K562 (cell line): ENCODE measurements around the gene RTF1.
A peak's percentile ranks its signal among the peaks of the same experiment; 100 is the strongest.

ENCODE experiments used
- BRD4 ChIP-seq: fragments of 200-600 bp; sonication (generic); IDR thresholded peaks from 2 replicates; pipeline ENCODE4 v1.6.1; 2017; ENCODE audit warnings: inconsistent platforms
- CEBPB ChIP-seq: fragments of 450-650 bp; IDR thresholded peaks from 2 replicates; pipeline ENCODE4 v1.6.1; 2016; ENCODE audit warnings: missing genetic modification characterization, missing compliant biosample characterization
- CTCF ChIP-seq, 3 experiments: IDR thresholded peaks in 2 of 3; conservative IDR thresholded peaks in 1 of 3; 2 replicates each; pipeline ENCODE4 v1.5.1; 2011 to 2012; ENCODE audit warnings: low read length in 3 of 3, mild to moderate bottlenecking in 3 of 3, control low read depth in 2 of 3, improper control_type of control experiment in 1 of 3, inconsistent platforms in 1 of 3, low read depth in 1 of 3, mixed read lengths in 1 of 3, moderate library complexity in 1 of 3; ENCODE audit not compliant: insufficient read depth in 2 of 3
- GABPA ChIP-seq: fragments of 200-800 bp; sonication (Bioruptor generic); conservative IDR thresholded peaks from 2 replicates; pipeline ENCODE4 v1.6.1; 2016; ENCODE audit warnings: low read depth, missing genetic modification characterization, missing compliant biosample characterization
- GTF3C2 ChIP-seq: IDR thresholded peaks from 3 replicates; pipeline ENCODE4 v1.6.1; 2011; ENCODE audit warnings: borderline replicate concordance, mild to moderate bottlenecking, moderate library complexity; ENCODE audit not compliant: insufficient read length; ENCODE audit errors: extremely low read depth
- IFI16 ChIP-seq: fragments of 250-450 bp; sonication (Bioruptor Pico); IDR thresholded peaks from 2 replicates; pipeline ENCODE4 v2.1.2; 2022; ENCODE audit warnings: mild to moderate bottlenecking, inconsistent platforms
- MAFK ChIP-seq: IDR thresholded peaks from 2 replicates; pipeline ENCODE4 v1.6.1; 2011; ENCODE audit warnings: low read length, improper control_type of control experiment
- MNT ChIP-seq, 2 experiments: fragments of 450-650 bp; conservative IDR thresholded peaks; 2 replicates each; pipeline ENCODE4 v1.6.1; 2017; ENCODE audit warnings: mild to moderate bottlenecking in 2 of 2, moderate library complexity in 2 of 2
- OTX1 ChIP-seq: fragments of 450-650 bp; formaldehyde crosslinking; IDR thresholded peaks from 2 replicates; pipeline ENCODE4 v1.4.0; 2022; ENCODE audit warnings: mild to moderate bottlenecking
- RAD21 ChIP-seq, 2 experiments: fragments of 250-450 bp in 1 of 2; fragments of 450-650 bp in 1 of 2; sonication (Bioruptor Pico) in 1 of 2; formaldehyde crosslinking in 1 of 2; IDR thresholded peaks in 1 of 2; conservative IDR thresholded peaks in 1 of 2; 2 replicates each; pipeline versions ENCODE4 v1.4.0 to v1.8.0; 2020 to 2022; ENCODE audit warnings: mild to moderate bottlenecking in 2 of 2, moderate library complexity in 1 of 2
- USF2 ChIP-seq: sonication (generic); formaldehyde crosslinking; IDR thresholded peaks from 2 replicates; pipeline ENCODE4 v1.5.0; 2020; ENCODE audit warnings: missing genetic modification reagents
- ZNF24 ChIP-seq: fragments of 450-650 bp; IDR thresholded peaks from 2 replicates; pipeline ENCODE4 v1.6.1; 2016
- ZSCAN29 ChIP-seq: fragments of 450-650 bp; IDR thresholded peaks from 2 replicates; pipeline ENCODE4 v1.6.1; 2017

GRCh38 chr15:41465822-41466421 lies 49.0 kb downstream of the RTF1 start:
- TF ChIP-seq IFI16 (CRISPR knock-in tag) (no peak), GTF3C2 (no peak), USF2 (CRISPR knock-in tag) (no peak), CTCF (IDR thresholded peaks at IDR 0.05 in 2 of 3, conservative IDR thresholded peaks at IDR 0.05 in 1 of 3; ENCODE audit: insufficient read depth in 2 of 3, low read depth in 1 of 3, low read length in 3 of 3) (peak; percentile 72 to 98 (median 92)), RAD21 (CRISPR knock-in tag; conservative IDR thresholded peaks at IDR 0.05 in 1 of 2, IDR thresholded peaks at IDR 0.05 in 1 of 2) (peak; percentile 90 to 97), ZNF24 (no peak), BRD4 (no peak), MNT (conservative IDR thresholded peaks at IDR 0.05) (0 out of 4 replicates have a peak, but pooled peaks of 1 of the 2 experiments have one; percentile 26), OTX1 (no peak), MAFK (no peak), ZSCAN29 (no peak), GABPA (tag) (no peak), CEBPB (tag) (no peak)
